ENCODE data around the gene PTPRD.

Gene PTPRD

GRCh38 chr9:8842402-8843193, 1770.2 kb downstream of the PTPRD start:
- no peak for DNase-seq (ENCODE audit: low spot score in 2 of 2)
- Mint-ChIP-seq H3K9me3 (no peaks in the 10 kb centered on the region), H3K4me3 (no peak overlapping the region), H3K36me3 (no peaks in the 10 kb centered on the region), H3K27ac (no peak overlapping the region), H3K4me1 (no peaks in the 10 kb centered on the region)
- peak; percentile 34 for ATAC-seq

DNA sequence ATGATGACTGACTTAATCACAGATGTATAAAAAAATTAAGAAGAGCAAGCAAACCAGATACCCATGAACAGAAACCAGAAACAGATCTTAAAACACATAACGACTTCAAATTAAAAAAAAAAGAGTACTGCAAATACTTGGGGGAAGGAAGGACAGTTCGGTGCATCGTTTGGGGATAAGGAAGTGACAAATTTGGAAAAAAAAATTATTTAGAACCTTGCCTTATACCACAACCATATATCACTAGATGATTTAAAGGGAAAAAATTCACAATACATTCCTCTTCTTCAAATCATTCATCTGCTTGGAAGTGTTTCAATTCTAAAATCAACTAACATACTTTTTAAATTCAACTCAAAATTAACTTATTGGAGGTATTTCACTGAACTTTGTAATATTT, 1774.7 kb downstream of the PTPRD start:
- H3K4me3 Mint-ChIP-seq: no peak overlapping the region
- no peak for DNase-seq (ENCODE audit: low spot score in 2 of 2)
- ATAC-seq: no peak
- no peaks in the 10 kb centered on the region for H3K36me3 Mint-ChIP-seq
- H3K27ac Mint-ChIP-seq: no peak overlapping the region
- H3K4me1 Mint-ChIP-seq: no peaks in the 10 kb centered on the region
- H3K9me3 Mint-ChIP-seq: no peaks in the 10 kb centered on the region

DNA sequence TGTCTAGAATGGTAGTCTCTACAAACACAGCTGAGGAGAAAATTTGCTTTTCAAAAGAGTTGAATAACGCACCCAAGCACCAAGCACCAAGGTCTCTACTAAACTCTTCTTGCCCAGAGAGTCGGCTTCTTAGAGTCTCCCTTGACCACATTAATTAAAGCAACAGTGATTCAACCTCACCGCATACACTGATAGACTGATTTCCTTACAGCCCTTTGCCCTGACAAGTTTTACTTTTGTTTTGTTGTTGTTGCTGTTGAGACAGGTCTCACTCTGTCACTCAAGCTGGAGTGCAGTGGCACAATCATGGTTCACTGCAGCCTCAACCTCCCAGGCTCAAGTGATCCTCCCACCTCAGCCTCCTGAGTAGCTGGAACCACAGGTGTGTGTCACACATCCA, 1777.5 kb downstream of the PTPRD start:
- H3K27ac Mint-ChIP-seq: no peak overlapping the region
- no peaks in the 10 kb centered on the region for H3K4me1 Mint-ChIP-seq
- ATAC-seq: no peak
- H3K4me3 Mint-ChIP-seq: no peak overlapping the region
- no peaks in the 10 kb centered on the region for H3K36me3 Mint-ChIP-seq
- no peak for DNase-seq (ENCODE audit: low spot score in 2 of 2)
- H3K9me3 Mint-ChIP-seq: no peaks in the 10 kb centered on the region

GRCh38 chr9:8832955-8833354, 1779.8 kb downstream of the PTPRD start:
- DNase-seq (ENCODE audit: low spot score in 2 of 2) (no peak), ATAC-seq (no peak)
- no peaks in the 10 kb centered on the region for H3K9me3 Mint-ChIP-seq
- no peaks in the 10 kb centered on the region for H3K4me1 Mint-ChIP-seq
- H3K27ac Mint-ChIP-seq: no peak overlapping the region
- no peaks in the 10 kb centered on the region for H3K36me3 Mint-ChIP-seq
- H3K4me3 Mint-ChIP-seq: no peak overlapping the region

GRCh38 chr9:8832386-8832785, 1780.4 kb downstream of the PTPRD start:
- Mint-ChIP-seq H3K4me1 (no peaks in the 10 kb centered on the region), H3K4me3 (no peak overlapping the region), H3K27ac (no peak overlapping the region), H3K9me3 (no peaks in the 10 kb centered on the region), H3K36me3 (no peaks in the 10 kb centered on the region)
- ATAC-seq: no peak
- no peak for DNase-seq (ENCODE audit: low spot score in 2 of 2)

DNA sequence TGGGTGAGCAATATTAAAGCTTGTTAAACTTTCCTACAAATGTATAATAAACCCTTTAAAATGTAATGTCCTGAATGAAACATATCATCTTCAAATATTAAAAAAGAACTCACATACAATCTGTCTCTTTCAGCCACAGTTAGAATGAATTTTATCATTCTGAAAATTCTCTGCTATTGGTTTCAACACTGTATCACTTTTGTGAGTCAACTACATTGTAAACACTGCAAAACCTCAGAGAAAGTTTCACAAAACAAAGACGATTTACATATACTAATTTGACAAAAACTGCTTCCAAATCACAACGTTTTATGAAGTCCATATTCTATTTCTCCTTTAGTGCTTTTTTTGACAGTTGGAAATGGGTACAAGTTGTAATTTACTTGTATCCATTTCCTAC, 1781.2 kb downstream of the PTPRD start:
- DNase-seq (ENCODE audit: low spot score in 2 of 2) (no peak), ATAC-seq (no peak)
- H3K36me3 Mint-ChIP-seq: no peaks in the 10 kb centered on the region
- no peaks in the 10 kb centered on the region for H3K9me3 Mint-ChIP-seq
- no peak overlapping the region for H3K27ac Mint-ChIP-seq
- no peak overlapping the region for H3K4me3 Mint-ChIP-seq
- H3K4me1 Mint-ChIP-seq: no peaks in the 10 kb centered on the region

- no peak for ATAC-seq
- no peak for DNase-seq (ENCODE audit: low spot score in 2 of 2)
- H3K4me3 Mint-ChIP-seq: no peak overlapping the region
- no peaks in the 10 kb centered on the region for H3K36me3 Mint-ChIP-seq
- H3K4me1 Mint-ChIP-seq: no peaks in the 10 kb centered on the region
- peaks cover 6% of the 10 kb centered on the region for H3K9me3 Mint-ChIP-seq
- no peak overlapping the region for H3K27ac Mint-ChIP-seq
Observed at GRCh38 chr9:8826281-8826680, 1786.5 kb downstream of the PTPRD start.

DNA sequence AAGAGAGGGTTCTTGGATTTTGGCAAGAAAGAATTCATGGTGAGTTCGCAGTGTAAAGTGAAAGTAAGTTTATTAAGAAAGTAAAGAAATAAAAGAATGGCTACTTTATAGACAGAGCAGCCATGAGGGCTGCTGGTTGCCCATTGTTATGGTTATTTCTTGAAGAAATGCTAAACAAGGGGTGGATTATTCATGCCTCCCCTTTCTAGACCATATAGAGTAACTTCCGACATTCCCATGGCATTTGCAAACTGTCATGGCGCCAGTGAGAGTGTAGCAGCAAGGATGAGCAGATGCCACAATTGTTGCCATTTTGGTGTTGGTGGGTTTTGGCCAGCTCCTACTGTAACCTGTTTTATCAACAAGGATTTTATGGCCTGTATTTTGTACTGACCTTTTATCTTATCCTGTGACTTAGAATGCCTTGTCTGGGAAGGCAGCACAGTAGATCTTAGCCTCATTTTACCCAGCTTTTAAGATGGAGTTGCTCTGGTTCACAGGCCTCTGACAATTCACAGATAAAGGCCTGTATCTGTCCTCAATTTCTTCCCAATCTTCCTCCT, 1787.1 kb downstream of the PTPRD start:
- ATAC-seq: no peak

DNA sequence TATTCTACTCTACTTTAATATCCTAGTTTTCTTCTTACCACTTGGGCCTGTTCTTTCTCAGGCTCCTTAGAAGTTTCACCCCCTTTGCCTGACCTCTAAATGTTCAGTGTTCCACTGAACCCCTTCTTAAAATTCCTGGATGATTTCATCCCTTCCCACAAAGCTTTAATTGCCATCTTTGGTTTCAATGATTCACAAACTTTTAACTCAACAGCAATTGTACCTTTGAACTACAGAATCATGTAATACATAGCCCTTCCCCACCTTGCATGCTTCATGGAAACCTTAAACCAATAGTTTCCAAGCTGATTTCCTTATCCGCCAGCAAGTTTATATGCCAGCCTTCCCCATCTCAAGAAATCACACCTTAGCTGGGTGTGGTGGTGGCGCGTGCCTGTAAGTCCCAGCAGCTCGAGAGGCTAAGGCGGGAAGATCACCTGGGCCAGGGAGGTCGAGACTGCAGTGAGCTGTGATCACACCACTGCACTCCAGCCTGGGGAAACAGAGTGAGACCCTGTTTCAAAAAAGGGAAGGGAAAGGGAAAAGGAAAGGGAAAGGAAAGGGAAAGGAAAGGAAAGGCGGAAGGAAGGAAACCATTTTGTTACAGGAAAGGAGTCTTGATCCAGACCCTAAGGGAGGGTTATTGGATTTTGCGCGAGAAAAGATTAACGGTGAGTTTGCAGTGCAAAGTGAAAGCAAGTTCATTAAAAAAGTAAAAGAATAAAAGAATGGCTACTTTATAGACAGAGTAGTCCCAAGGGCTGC, 1789.5 kb downstream of the PTPRD start:
- Mint-ChIP-seq H3K9me3 (peaks cover 6% of the 10 kb centered on the region), H3K4me3 (no peak overlapping the region), H3K36me3 (no peaks in the 10 kb centered on the region), H3K4me1 (no peaks in the 10 kb centered on the region), H3K27ac (no peak overlapping the region)
- DNase-seq (ENCODE audit: low spot score in 2 of 2) (no peak), ATAC-seq (no peak)

More for the DNA sequence above, 1787.1 kb downstream of the PTPRD start:
- DNase-seq (ENCODE audit: low spot score in 2 of 2): no peak
- H3K36me3 Mint-ChIP-seq: no peaks in the 10 kb centered on the region
- no peaks in the 10 kb centered on the region for H3K4me1 Mint-ChIP-seq
- H3K27ac Mint-ChIP-seq: no peak overlapping the region
- peaks cover 6% of the 10 kb centered on the region for H3K9me3 Mint-ChIP-seq
- H3K4me3 Mint-ChIP-seq: no peak overlapping the region

GRCh38 chr9:8822667-8823025, 1790.2 kb downstream of the PTPRD start:
- Mint-ChIP-seq H3K9me3 (peaks cover 6% of the 10 kb centered on the region), H3K4me1 (no peaks in the 10 kb centered on the region), H3K36me3 (no peaks in the 10 kb centered on the region), H3K27ac (no peak overlapping the region), H3K4me3 (no peak overlapping the region)
- no peak for ATAC-seq
- no peak for DNase-seq (ENCODE audit: low spot score in 2 of 2)

DNA sequence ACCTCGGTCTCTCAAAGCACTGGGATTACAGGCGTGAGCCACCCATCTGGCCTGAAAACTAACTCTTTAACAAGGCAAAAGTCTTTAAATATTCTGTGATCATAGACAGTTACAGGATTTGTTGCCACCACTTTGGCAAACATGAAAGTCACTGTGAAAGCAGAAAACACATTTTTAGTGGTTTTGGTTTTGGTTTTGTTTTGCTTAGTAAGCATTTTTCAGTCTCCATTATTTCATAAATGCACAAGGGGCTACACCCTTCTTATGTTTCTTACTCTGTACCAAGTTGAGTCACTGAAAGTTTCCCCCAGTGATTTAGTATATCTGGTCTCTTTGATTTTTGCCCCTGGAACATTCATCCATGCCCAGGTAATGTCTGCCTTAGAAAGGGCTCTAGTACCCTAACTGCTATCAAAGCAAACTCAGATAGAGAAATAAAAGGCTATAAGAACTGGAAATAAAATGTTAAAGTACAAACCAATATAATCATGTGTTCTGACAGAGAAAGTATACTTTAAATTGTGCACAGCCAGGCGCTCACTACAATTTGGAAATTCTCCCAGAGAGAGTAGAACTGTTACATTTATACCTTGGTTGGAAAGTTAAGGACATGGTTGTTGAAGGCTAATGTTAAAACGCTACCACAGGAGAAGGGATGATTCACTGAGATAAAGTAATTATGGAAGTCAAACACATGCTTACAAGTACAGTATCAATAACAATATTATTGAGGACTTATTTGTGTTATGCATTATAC, 1790.7 kb downstream of the PTPRD start:
- ATAC-seq: peak; percentile 58
- no peak overlapping the region for H3K27ac Mint-ChIP-seq

GRCh38 chr9:8817335-8817734, 1795.5 kb downstream of the PTPRD start:
- DNase-seq (ENCODE audit: low spot score in 2 of 2) (no peak), ATAC-seq (no peak)
- H3K36me3 Mint-ChIP-seq: no peaks in the 10 kb centered on the region
- no peak overlapping the region for H3K4me3 Mint-ChIP-seq
- H3K27ac Mint-ChIP-seq: no peak overlapping the region
- H3K9me3 Mint-ChIP-seq: no peaks in the 10 kb centered on the region
- H3K4me1 Mint-ChIP-seq: no peaks in the 10 kb centered on the region

More for the DNA sequence above, 1790.7 kb downstream of the PTPRD start:
- Mint-ChIP-seq H3K9me3 (peaks cover 6% of the 10 kb centered on the region), H3K4me1 (no peaks in the 10 kb centered on the region), H3K4me3 (no peak overlapping the region), H3K36me3 (no peaks in the 10 kb centered on the region)
- no peak for DNase-seq (ENCODE audit: low spot score in 2 of 2)

DNA sequence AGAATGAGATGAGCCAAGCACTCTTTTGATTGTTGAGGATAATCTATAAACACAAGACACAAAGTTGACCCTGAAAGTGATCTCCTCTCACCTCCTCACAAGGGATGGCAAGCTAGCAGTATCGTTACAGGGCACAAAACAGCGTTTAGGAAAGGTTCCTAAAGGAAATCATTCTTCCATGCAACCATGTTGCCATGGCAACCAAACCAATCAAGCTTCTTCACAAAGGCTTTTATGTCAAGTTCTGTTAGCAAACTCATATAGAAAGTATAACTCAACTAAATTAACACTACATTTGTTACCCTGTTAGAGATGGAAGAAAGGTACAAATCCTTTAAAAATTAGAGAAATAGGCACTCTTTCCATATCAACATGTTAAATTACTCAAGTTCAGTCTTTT, 1796.4 kb downstream of the PTPRD start:
- no peak overlapping the region for H3K27ac Mint-ChIP-seq
- no peaks in the 10 kb centered on the region for H3K4me1 Mint-ChIP-seq
- DNase-seq (ENCODE audit: low spot score in 2 of 2) (no peak), ATAC-seq (no peak)
- no peak overlapping the region for H3K4me3 Mint-ChIP-seq
- H3K9me3 Mint-ChIP-seq: no peaks in the 10 kb centered on the region
- no peaks in the 10 kb centered on the region for H3K36me3 Mint-ChIP-seq

DNA sequence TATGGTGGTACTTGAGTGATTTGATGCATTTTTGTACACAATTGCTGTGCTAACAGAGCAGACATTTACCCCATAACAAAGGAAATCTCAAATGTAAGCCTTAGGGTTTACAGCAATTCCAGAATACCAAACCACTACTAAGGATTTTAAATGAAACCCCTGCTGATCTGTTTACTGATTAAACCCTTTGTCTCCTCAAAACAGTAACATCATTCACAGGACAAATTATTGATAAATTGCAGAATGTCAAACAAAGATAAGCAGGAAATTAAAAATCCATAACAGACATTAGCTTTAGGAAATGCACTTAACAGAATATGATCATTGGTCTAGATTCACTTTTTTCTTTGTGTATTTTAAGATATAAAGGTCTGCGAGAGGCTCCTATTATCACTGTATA, 1796.9 kb downstream of the PTPRD start:
- ATAC-seq (no peak), DNase-seq (ENCODE audit: low spot score in 2 of 2) (no peak)
- Mint-ChIP-seq H3K4me1 (no peaks in the 10 kb centered on the region), H3K36me3 (no peaks in the 10 kb centered on the region), H3K27ac (no peak overlapping the region), H3K4me3 (no peak overlapping the region), H3K9me3 (no peaks in the 10 kb centered on the region)

- no peak overlapping the region for H3K27ac Mint-ChIP-seq
- no peak for DNase-seq (ENCODE audit: low spot score in 2 of 2)
Observed at GRCh38 chr9:8815219-8815618, 1797.6 kb downstream of the PTPRD start.

More at GRCh38 chr9:8815219-8815618, 1797.6 kb downstream of the PTPRD start:
- no peak for ATAC-seq
- no peak overlapping the region for H3K4me3 Mint-ChIP-seq
- no peaks in the 10 kb centered on the region for H3K9me3 Mint-ChIP-seq
- no peaks in the 10 kb centered on the region for H3K4me1 Mint-ChIP-seq
- H3K36me3 Mint-ChIP-seq: no peaks in the 10 kb centered on the region

Measured in stimulated activated effector memory CD8-positive, alpha-beta T cell treated with anti-CD3 and anti-CD28 coated beads, Interleukin-12 subunit alpha, Interleukin-12 subunit beta, amount 100 ng/mL, for 72 hours (primary cell).